ENCODE measurements around the gene WAC.
"Not testable (repeated sequence)": the region's sequence is repeated elsewhere in the genome, so short reads cannot be mapped to it uniquely, and the experiment has no call there.

Gene WAC

DNA sequence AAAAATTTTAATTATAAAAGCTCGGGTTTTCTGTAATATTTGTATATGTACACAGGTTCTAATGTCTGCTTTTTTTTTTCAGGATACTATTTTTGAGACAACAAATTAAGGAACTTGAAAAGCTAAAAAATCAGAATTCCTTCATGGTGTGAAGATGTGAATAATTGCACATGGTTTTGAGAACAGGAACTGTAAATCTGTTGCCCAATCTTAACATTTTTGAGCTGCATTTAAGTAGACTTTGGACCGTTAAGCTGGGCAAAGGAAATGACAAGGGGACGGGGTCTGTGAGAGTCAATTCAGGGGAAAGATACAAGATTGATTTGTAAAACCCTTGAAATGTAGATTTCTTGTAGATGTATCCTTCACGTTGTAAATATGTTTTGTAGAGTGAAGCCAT is 86.5 kb downstream of the WAC start:
- no peak for DNase-seq

DNA sequence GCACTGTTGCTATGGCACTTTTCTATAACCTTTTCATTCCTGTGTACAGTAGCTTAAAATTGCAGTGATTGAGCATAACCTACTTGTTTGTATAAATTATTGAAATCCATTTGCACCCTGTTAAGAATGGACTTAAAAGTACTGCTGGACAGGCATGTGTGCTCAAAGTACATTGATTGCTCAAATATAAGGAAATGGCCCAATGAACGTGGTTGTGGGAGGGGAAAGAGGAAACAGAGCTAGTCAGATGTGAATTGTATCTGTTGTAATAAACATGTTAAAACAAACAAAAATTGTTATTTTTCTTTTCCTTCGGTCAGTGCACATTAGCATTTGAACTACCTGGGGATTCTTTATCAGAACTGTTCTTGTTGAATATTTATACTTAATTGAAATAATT is 87.3 kb downstream of the WAC start:
- no peak for DNase-seq

DNA sequence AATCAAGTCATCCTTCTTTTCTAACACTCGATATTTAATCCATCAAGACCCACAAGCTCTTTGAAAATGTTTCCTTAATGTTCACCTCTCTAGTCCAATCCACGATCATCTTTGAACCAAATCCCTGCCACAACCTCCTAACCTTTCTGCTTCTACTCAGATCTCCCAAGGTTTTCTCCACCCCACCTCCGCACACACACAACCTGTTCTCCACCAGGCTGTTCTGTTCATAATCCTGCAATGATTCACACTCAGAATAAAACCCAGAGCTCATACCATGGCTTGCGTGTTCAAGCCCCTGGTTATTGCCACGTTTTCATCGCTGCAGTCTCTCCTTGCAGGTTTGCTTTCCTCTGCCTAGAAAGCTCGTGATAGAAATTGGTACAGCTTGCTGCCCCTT is 90.6 kb downstream of the WAC start:
- no peak for DNase-seq

DNA sequence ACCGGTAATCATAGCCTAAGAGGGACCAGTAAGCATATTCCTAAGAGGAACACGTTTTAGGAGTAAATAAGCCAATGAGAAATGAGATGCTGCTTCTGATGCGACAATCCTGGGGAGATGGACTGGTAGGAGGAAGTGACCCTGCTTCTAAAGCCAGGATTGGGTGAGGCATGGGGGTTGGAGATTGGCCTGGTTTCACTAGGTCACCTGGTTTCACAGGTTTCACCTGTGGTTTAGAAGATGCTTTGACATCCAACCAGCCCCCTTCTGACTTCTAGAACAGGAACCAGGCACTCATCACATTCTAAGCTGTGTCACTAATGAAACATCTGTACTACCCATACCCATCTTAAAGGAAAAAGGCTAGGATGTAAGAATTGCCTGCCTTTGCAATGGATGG is 91.4 kb downstream of the WAC start:
- no peak for DNase-seq

DNA sequence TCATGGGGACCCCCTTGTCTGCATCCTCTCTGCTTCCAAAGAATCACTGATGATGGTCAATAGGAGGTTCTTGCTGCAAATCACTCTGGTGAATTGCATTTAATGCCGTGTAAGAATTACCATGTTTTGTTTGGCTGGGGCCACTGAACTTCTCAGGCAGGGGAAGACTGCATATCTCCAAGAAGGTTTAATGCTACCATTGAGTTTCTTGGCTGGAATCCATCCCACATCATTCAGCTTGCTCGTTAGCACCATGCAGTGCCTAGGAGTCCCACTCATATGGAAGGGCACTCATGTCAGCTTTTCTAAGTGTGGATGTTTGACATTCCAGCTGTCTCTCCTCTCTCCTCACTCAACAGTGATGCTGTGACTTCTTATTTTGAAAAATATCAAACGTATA is 94.2 kb downstream of the WAC start:
- no peak for DNase-seq

DNA sequence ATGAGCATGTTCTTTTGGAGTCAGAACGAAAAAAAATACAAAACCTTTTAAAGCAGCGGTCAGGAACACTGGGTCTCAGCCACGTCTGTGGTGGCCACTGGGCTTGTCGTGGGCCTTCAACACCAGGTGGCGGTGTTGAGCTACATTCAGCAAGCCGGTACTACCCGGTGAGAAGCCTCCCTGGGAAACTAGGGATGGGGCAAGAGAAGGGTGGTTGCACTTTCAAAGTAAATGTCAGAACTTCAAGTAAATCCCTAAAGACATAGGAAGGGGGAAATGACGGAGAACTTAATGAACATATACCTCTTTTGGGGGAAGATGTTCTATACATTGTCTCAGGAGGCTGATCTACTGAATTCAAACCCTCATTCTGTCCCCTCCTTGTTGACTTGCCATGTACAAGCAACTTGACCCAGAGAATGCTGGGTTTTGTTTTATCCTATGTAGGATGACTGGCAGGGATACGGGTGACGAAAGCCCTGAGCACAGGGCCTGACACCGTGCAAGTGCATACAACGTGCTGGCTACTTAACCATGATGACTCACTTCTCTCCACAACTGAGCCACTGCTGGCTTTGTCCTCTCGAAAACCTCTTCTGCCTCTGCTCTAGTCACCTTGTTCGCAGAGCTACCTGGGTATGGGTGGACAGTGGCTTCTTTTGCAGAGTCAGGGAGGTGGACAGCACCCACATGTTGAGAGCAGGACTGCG is 95.4 kb downstream of the WAC start:
- peak; percentile 80 for DNase-seq

DNA sequence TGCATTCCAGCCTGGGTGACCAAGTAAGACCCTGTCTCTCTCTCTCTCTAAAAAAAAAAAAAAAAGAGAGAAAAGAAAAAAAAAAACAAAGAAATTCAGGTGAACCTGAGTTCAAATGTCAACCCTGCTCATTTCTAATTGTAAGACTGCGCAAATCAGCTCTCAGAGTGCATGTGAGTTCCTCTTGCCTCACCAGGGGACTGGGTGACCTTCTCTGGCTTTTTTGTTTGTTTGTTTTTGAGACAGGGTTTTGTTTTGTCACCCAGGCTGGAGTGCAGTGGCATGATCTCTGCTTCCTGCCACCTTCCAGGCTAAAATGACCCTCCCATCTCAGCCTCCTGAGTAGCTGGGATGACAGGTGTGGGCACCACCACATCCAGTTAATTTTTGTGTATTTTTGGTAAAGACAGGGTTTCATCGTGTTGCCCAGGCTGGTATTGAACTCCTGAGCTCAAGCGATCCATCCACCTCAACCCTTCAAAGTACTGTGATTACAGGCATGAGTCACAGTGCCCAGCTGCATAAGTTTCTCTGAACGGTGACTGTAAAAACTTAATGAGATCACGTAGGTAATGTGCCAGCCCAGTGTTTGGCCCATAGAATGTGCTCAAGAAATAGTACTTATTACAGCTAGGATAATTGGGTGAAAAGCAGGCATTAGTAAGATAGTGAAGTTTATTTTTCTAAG is 99.1 kb downstream of the WAC start:
- DNase-seq: no peak

DNA sequence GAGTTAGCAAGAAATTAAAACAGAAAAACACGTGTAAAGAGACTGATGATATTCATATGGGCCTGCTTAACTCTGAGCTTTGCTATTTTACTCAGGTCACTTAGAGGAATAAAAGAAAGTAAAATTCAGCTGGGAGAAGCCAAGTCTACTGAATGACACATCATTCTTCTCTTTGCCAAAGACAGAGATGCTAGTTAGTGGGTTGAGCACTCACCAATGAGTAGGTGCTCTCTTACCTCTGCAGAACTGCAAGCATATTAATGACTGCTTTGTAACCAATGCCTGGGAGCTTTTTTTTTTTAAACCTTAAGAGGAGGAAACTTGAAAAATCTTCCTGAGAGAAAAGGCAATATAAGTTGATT is 99.6 kb downstream of the WAC start:
- DNase-seq: no peak

DNA sequence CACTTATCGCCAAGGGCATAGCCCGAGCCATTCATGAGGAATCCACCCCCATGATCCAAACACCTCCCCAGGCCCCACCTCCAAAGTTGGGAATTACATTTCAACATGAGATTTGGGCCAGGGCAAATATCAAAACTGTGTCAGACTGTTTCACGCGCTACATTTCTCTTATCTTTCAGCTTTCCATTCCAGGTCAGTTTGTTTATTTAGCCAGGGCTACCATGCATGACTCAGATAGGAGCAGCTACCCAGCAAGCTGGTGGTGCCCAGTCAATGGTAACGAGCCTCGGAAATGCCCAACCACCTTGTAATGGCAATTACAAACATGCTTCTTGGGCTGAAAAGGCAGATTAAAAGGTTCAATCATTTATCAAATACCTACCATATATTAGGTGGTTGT is 100.8 kb downstream of the WAC start:
- no peak for DNase-seq

DNA sequence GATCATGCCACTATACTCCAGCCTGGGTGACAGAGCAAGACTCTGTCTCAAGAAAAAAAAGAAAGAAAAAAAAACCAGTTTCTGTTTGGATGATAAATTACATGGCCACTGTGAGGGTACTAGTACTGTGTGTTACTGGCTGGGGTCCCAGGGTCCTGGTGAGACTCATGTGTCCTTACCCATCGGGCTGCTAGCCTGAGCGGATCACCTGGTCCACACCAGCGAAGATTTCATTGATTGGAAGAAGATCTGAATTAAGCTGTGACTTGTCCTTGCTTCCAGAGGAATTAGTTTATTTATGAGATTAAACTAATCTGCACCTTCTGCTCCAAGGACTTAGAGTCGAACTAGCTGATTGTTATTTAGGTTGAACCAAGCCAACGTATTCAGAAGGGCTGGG is 104.4 kb downstream of the WAC start:
- DNase-seq: no peak

DNA sequence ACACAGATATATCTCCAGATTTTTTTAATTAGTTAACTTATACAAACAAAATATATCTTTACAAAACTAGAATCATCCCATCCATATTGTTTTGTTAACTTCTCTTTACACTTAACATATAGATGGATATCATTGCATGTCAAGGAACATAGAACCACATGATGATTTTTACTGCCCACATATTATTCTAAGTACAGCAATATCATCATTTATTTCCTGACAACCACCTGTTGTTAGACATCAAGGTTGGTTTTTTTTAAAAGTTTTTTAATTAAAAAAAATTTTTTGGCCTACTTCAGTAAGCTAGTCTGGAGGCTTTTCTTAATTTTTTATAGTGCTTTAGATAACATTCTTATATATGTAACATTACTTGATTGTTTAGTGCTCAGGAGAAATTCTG is 105.5 kb downstream of the WAC start:
- DNase-seq: no peak

DNA sequence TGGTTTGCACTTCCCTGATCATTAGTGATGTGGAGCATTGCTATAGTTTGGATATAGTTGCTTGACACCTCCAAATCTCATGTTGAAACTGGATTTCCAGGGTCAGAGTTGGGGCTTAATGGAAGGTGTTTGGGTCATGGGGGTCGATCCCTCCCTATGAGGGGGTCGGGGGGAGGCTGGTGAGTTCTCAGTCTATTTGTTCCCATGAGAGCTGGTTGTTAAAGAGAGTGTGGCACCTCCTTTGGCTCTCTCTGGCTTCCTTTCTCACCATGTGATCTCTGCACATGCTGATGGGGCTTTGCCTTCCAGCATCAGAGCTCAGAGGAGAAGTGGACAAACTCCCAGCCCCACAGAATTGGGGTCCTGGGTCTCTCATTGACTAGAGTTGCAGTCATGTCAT is 107.6 kb downstream of the WAC start:
- DNase-seq: no peak

DNA sequence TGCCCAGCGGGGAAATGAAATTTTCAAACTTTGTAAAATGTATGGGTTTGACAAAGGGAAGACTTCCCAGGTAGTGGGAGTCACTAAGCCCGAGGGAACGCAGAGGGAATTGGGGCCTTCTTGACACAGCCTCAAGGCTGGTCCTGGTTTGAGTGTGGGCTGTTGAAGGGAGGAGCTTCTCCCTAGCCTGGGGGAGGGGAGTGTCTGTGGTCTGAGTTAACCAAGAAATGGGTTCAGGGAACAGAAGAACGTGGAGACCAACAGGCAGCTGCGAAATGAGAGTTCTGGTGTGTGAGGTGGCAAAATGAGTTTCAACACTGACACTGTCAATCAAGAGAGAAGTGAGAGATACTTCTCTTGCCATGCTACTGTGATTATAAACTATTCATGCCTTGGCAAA is 111.7 kb downstream of the WAC start:
- no peak for DNase-seq

DNA sequence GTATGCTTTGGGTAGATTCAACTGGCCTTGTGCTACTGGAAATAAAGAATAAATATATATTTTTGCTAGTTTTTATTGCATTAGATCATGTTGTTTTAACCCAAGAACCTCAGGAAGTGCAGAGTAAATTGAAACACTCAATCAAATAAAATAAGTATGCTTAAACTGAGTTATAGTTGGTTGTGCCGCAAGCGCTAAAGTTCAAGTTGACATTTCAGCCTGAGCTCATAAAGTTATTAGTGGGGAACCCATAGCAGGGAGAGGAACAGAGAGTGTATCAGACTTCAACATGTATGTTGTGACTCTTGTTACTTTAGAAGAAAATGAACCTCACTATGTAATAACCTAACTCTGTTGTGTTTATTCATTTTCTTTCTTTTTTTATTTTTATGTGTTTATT is 119.2 kb downstream of the WAC start:
- no peak for DNase-seq

DNA sequence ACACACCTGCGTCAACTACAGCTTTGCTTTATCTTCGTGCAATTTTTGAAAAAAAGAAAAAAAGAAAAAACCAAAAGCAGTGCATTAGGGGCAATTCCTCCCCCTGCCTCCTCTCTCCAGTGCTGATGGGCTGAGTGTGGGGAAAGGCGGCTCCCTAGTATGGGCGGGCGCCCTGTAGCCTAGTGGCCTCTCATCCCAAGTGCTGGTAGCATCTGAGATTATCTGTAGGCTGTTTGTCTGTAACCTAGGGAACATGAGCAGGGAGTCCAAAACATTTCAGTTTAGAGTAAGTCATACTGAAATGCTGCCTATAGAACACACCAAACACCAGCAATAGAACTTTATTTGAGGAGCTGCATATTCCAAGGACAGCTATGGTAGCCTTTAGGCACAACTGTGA is 119.8 kb downstream of the WAC start:
- no peak for DNase-seq

DNA sequence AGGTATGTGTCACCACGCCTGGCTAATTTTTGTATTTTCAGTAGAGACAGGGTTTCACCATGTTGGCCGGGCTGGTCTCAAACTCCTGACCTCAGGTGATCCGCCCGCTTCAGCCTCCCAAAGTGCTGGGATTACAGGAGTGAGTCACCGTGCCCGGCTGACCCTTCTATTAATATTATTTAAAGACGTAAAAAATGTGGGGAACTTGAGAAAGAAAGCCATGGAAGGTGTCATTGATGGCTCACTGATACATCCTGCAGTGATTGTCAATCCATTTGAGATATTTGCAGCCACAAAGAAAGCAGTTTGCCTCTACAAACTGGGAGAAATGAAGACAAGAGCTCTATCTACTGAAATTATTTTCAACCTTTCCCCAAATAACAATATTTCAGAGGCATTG is 125.9 kb downstream of the WAC start:
- not testable (repeated sequence) for DNase-seq

DNA sequence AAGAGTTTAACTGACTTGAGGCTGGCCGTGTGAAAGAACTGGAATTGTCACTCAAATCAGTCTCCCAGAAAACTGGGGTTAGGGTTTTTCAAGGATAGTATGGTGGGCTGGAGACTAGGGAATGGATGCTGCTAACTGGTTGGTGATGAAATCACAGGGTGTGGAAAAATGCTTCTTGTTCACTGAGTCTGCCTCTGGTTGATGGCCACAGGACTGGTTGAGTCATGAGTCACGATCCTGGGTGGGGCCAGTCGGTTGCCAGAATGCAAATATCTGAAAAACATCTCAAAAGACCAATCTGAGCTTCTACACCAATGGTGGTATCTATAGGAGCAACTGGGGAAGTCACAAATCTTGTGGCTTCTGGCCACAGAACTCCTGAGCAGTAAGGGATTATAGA is 128.1 kb downstream of the WAC start:
- no peak for DNase-seq

DNA sequence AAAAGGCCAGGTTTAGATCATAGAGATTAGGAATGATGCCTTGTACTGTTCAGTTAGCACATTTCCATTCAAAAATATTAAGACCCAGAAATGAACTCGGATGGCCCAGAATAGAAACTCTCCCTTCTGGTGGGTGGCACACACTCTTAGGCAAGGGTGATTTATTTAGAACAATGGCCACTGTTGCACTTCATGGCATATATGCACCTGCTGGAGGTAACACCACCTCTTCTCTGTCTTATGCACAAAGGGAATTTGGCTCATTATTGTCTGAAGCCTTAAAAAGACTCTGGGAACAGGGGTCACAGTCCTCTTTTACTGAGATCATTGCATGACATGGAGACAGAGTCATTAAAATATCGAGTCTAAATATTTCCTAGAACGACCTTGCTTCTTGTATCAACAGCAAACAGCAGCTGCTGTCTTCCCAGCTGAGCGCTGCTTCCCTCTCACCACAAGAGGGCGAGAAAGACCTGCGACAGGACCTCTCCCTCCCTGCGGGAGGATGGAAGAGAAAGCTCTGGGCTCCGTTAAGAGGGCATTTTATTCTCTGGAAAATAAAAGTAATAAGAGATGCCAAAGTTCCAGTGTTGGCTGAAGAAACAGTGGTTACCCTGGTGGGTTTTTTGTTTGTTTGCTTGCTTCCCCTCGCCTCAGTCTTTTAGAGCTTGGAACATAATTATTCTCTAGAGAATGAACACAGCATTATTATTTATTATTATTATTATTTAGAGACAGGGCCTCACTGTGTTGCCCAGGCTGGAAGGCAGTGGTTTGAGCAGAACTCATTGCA is 130.9 kb downstream of the WAC start:
- peak; percentile 72 for DNase-seq

DNA sequence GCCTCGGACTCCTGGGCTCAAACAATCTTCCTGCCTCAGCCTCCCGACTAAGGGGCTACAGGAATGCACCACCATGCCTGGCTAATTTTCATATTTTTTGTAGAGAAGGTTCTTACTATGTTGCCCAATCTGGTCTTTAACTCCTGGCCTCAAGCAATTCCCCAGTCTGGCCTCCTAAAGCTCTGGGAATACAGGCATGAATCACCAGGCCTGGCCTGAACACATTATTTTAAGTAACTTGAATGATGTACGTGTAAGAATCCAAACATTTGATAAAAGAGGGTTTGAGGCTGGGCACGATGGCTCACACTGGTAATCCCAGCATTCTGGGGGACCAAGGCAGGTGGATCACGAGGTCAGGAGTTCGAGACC is 131.4 kb downstream of the WAC start:
- no peak for DNase-seq

DNA sequence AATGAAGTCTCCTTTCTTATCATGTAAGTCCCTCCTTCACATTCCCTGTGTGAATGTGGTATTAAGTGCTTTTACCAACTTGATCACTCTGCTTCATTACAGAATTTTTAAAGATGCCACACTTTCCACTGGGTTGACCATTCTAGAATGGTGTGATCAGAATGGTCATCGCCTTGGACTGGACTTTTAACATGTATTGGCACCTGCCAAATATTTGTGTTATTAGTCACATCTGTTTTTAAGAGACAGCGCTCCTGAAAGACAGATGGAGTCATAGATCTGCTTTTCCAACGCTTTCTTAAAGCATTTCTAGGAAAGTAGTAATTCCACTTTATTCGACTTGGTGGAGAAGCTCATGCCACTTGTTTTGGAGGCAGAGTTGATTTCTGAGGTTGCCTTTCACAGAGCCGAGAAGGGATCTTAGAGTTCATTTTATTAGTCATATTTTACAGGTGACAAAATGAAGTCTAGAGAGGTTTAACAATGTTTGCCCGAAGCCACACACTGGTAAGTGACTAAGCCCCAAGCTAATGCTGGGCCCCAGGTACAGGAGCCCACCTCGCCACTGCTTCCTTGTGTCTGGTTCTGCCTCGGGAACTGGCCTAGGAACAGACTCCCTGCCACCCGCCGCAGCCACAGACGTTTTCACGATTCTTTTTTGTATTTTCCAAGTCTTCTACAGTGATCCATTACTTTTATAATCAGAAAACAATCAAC is 134.0 kb downstream of the WAC start:
- no peak for DNase-seq

DNA sequence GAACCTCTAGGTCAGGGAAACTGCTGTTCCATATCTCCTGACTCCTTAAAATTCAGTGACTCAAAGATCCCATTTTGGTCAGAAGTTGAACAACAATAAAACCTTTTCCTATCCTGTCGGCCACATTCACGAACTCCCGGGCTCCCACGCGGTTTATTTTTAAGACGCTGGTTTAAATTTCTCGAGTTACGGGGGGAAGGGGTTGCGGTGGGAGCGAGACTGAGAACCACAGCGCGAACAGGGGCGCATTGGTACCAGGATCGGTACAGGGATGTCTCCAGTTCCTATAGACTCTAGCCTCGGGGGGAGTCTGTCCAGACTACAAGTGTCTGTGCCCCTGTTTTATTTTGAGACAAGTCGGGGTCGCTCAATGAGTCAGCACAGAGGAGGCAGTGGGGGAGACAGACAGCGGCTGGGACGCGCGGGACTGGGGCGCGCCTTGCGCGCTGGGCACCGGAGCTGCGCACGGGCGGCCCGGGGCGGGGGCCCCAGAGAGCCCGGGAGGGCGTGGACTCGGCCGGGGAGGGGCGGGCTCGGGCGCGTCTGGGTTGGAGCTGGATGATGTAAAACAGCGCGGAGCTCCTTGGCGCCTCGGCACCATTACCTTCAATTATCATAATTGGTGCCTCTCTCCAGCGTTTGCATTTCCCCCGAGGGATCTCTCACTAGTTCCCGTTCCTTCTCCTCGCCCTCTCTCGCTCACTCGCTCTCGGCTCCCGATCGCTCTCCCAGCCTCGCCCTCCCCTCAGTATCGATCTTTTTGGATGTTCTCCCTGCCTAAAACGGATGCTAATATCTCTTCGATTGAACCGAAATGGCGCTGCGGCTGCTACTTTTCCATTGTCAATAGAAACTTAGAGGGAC is 135.7 kb downstream of the WAC start:
- peak; percentile 27 for DNase-seq
